Immature natural killer cell (primary cell): Measurements from ENCODE around the gene FBLN1. TPM values are rescaled to one million over a fixed set of nuclear protein-coding genes. Genes with fewer than 3 reads are reported as not detected.

ENCODE experiments used
- DNase-seq, 3 donors: peaks; one replicate each; pipeline ENCODE4 v3.0.0; 2022; ENCODE audit warnings: mixed read lengths in 1 of 3
- H3K27ac Mint-ChIP-seq, 6 donors: one replicate each; pipeline ENCODE4 v1.8.0; 2020; ENCODE audit warnings: mixed read lengths in 6 of 6, mild to moderate bottlenecking in 5 of 6, inconsistent platforms in 4 of 6, moderate library complexity in 3 of 6
- H3K27me3 Mint-ChIP-seq, 3 donors: one replicate each; pipeline ENCODE4 v1.8.0; 2020 to 2021; ENCODE audit warnings: low read depth in 3 of 3, mild to moderate bottlenecking in 3 of 3, mixed read lengths in 3 of 3, moderate library complexity in 3 of 3, inconsistent platforms in 1 of 3
- H3K36me3 Mint-ChIP-seq, 3 donors: one replicate each; pipeline ENCODE4 v1.8.0; 2020; ENCODE audit warnings: mixed read lengths in 3 of 3, inconsistent platforms in 2 of 3, mild to moderate bottlenecking in 2 of 3
- H3K4me1 Mint-ChIP-seq, 2 donors: one replicate each; pipeline ENCODE4 v1.8.0; 2020; ENCODE audit warnings: inconsistent platforms in 2 of 2, mild to moderate bottlenecking in 2 of 2, mixed read lengths in 2 of 2, moderate library complexity in 1 of 2
- H3K4me3 Mint-ChIP-seq, 5 donors: one replicate each; pipeline ENCODE4 v1.8.0; 2020; ENCODE audit warnings: mild to moderate bottlenecking in 5 of 5, mixed read lengths in 5 of 5, inconsistent platforms in 3 of 5, moderate library complexity in 3 of 5
- H3K9me3 Mint-ChIP-seq, 6 donors: one replicate each; pipeline ENCODE4 v1.8.0; 2020; ENCODE audit warnings: mild to moderate bottlenecking in 6 of 6, mixed read lengths in 6 of 6, inconsistent platforms in 4 of 6, moderate library complexity in 3 of 6
- polyA plus RNA-seq, 3 donors: library from polyadenylated mRNA; unstranded; fragments of 300-500 nt; fragmentation: Illumina TruSeq; gene quantifications; one replicate each; pipeline ENCODE4 v1.2.3, GENCODE V29; 2021

FBLN1 gene
- polyA plus RNA-seq, 3 donors from 2014 or later, result not detected

DNA sequence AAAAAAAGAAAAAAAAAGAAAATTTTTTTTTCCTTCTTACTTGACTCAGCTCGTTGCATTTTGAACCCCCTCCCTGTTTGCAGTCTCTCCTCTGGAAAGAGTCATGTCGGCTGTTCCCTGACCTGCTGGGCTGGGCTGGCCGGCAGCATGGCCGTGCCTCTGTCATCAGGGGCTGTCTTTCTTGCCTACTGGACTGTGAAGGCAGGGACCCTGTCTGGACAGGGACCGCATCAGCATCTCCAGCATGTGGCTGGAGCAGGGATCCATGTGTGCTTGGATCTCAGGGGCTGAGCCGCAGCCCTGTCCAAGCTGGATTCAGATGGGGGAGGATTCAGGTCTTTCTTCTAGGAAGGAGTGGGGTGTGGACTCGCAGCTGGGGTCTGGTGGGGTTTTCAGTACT, 15.5 kb downstream of the FBLN1 start:
- H3K27ac Mint-ChIP-seq, result no peak overlapping the region

DNA sequence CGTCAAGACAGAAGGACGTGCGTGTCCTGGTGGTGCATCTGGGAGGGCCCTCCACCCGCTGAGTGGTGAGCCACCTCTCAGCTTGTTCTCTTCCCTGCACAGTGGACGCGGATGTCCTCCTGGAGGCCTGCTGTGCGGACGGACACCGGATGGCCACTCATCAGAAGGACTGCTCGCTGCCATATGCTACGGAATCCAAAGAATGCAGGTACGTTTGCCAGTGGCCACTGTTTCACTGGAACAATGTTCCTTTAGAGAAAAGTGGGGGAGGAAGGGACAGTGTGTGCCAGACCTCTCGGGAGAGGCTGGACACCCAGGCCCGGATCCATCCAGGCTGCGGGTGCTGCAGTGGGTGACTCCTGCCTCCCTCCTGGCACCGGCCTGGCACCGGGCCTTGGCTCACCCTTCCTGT, 15.9 kb downstream of the FBLN1 start:
- Mint-ChIP-seq H3K4me1 (no peaks in the 10 kb centered on the region), H3K9me3 (peaks cover 0 to 2% (median 0%) of the 10 kb centered on the region in 6 donors), H3K27ac (no peak overlapping the region), H3K4me3 (no peak overlapping the region), H3K36me3 (no peaks in the 10 kb centered on the region), H3K27me3 (peaks cover 3 to 9% (median 5%) of the 10 kb centered on the region in 3 donors)
- DNase-seq, result no peak

More for the DNA sequence above, 15.5 kb downstream of the FBLN1 start:
- no peak overlapping the region for H3K4me3 Mint-ChIP-seq
- no peaks in the 10 kb centered on the region for H3K36me3 Mint-ChIP-seq
- H3K4me1 Mint-ChIP-seq, result no peaks in the 10 kb centered on the region
- peaks cover 0 to 2% (median 0%) of the 10 kb centered on the region in 6 donors for H3K9me3 Mint-ChIP-seq
- H3K27me3 Mint-ChIP-seq, result peaks cover 3 to 12% (median 5%) of the 10 kb centered on the region in 3 donors
- no peak for DNase-seq

DNA sequence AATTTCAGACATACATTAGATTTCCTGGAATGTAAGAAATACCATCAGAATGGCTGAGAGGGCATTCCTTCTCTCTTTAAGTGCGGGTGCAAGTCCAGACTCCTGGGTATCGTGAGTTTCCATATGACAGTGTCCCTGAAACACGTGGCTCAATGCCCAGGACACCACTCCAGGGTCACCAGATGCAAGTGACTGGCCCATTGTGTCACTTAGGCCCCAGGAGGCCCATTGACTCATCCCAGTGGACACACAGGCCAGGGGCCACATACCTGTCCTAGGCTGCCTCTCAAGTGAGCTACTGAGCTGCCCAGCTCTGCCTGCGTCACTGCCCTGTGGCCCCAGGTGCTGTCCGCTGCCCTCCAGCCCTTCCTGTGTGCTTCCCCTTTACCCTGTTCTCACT, 18.5 kb downstream of the FBLN1 start:
- Mint-ChIP-seq H3K27ac (no peak overlapping the region), H3K4me1 (no peaks in the 10 kb centered on the region), H3K9me3 (no peaks in the 10 kb centered on the region), H3K27me3 (peaks cover 0 to 6% (median 2%) of the 10 kb centered on the region in 3 donors), H3K4me3 (no peak overlapping the region), H3K36me3 (no peaks in the 10 kb centered on the region)
- DNase-seq, result no peak

DNA sequence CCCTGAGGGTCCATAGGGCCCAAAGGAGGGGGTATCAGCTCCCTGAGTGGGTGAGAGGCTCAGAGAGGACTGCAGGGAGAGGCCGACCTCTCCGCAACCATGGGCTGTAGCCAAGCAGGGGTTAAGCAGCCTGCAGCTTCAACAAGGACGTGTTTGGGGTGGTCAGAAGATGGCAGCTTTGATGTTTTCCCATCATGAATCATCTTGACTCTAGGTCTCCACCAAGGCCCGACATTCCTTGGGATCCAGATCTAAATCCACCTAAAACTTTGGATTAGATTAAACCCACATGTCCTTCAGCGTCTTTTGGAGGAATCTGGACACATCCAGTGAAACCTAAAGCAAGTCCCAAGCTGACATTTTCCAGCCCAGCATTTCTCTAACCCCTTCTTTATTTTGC, 19.8 kb downstream of the FBLN1 start:
- Mint-ChIP-seq H3K36me3 (no peaks in the 10 kb centered on the region), H3K4me1 (no peaks in the 10 kb centered on the region), H3K27me3 (peaks cover 0 to 4% (median 2%) of the 10 kb centered on the region in 3 donors), H3K27ac (no peak overlapping the region), H3K4me3 (no peak overlapping the region), H3K9me3 (no peaks in the 10 kb centered on the region)
- DNase-seq, result no peak

DNA sequence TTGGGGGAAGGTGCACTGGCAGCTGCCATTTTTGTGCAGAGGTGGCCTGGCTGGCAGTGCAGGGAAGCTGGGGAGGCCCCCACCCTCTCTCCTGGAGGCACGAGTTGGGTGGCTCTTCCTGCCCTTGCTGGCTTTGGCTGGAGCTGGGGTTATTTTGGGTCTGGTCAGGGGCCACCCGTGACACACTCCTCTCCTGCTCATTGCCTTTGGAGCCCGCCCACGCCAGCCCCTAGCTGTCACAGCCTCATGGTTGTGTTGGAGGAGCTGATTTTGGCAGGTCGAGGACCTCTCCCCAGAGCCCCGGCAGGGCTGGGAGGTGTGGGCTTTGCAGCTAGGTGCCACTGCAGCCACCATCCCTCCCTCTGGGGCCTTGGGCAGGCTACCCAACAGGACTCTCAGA, 21.5 kb downstream of the FBLN1 start:
- no peak overlapping the region for H3K27ac Mint-ChIP-seq
- no peak overlapping the region for H3K4me3 Mint-ChIP-seq
- no peak for DNase-seq
- H3K36me3 Mint-ChIP-seq, result no peaks in the 10 kb centered on the region
- peaks cover 0 to 7% (median 4%) of the 10 kb centered on the region in 3 donors for H3K27me3 Mint-ChIP-seq
- H3K4me1 Mint-ChIP-seq, result no peaks in the 10 kb centered on the region
- no peaks in the 10 kb centered on the region for H3K9me3 Mint-ChIP-seq

DNA sequence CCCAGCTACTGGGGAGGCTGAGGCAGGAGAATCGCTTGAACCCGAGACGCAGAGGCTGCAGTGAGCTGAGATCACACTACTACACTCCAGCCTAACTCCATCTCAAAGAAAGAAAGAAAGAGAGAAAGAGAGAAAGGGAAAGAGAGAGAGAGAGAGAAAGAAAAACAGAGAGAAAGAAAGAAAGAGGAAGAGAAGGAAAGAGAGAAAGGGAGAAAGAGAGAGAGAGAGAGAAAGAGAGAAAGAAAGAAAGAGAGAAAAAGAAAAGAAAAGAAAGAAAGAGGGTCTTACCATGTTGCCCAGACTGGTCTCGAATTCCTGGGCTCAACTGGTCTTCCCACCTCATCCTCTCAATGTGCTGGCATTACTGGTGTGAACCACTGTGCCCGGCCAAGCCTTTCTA, 22.3 kb downstream of the FBLN1 start:
- no peaks in the 10 kb centered on the region for H3K9me3 Mint-ChIP-seq
- no peaks in the 10 kb centered on the region for H3K4me1 Mint-ChIP-seq
- DNase-seq, result no peak
- peaks cover 0 to 7% (median 4%) of the 10 kb centered on the region in 3 donors for H3K27me3 Mint-ChIP-seq
- no peaks in the 10 kb centered on the region for H3K36me3 Mint-ChIP-seq
- H3K27ac Mint-ChIP-seq, result no peak overlapping the region
- H3K4me3 Mint-ChIP-seq, result no peak overlapping the region

DNA sequence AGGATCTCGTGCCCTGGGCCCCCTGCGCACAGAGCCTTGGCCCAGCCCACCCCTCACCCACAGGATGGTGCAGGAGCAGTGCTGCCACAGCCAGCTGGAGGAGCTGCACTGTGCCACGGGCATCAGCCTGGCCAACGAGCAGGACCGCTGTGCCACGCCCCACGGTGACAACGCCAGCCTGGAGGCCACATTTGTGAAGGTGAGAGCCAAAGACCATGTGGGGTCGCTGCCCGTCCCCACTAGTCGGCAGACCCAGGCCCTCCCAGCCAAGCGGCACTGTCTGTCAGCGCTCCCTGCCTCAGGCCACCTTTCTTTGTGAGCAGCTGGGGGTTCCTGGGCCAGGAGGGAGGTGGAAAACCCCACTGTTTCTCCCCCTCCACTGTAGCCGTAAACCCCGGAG, 22.8 kb downstream of the FBLN1 start:
- Mint-ChIP-seq H3K9me3 (no peaks in the 10 kb centered on the region), H3K4me1 (no peaks in the 10 kb centered on the region), H3K27ac (no peak overlapping the region), H3K27me3 (peaks cover 1 to 6% (median 4%) of the 10 kb centered on the region in 3 donors), H3K36me3 (no peaks in the 10 kb centered on the region), H3K4me3 (no peak overlapping the region)
- DNase-seq, result no peak

DNA sequence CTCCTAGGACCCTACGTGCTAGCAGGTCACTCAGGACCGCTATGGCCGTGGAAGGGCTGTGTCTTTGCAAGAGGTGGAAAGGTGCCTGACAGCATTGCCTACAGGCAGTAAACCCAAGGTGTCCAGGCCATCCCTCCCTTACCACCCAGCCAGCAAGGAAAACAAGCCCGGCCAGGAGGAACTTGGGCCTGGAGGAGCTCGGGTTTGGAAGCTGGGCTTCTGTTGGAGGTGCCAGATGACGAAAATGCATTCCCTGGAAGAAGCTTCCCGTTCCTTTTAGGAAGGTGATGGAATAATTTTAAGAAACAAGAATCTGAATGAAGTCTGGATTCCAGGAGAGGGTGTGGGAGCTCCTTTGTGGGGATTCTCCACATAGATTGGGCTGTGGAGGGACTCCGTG, 23.6 kb downstream of the FBLN1 start:
- Mint-ChIP-seq H3K36me3 (no peaks in the 10 kb centered on the region), H3K27me3 (peaks cover 1 to 6% (median 4%) of the 10 kb centered on the region in 3 donors), H3K4me3 (no peak overlapping the region), H3K27ac (no peak overlapping the region), H3K4me1 (no peaks in the 10 kb centered on the region), H3K9me3 (no peaks in the 10 kb centered on the region)
- no peak for DNase-seq

DNA sequence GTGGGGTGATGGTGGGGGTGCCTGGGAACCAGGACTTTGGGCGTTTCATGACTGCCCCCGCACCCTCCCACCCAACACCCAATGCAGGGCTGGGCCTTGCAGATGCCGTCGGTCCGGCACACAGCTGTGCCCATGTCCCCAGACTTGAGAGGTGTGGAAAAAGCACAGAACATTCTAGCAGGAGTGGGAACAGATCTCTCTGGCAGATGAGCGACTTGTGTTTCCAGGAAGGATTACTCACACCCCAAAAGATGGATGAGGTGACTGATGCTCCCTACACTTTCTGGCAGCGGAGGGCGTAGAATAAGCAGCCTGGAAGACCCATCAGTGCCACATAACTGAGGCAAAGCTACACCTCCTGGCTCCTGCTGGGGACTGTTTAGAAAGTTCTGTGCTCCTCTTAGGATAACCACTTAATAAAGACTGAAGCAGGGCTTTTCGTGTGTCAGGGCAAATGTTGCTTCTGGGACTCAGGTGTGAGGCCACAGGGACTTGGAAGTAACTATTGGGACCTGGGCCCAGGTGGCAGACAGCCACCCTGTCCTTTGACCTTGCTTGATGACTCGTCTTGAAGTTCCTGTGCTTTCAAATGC, 24.2 kb downstream of the FBLN1 start:
- DNase-seq, result no peak
- peaks cover 1 to 6% (median 4%) of the 10 kb centered on the region in 3 donors for H3K27me3 Mint-ChIP-seq

DNA sequence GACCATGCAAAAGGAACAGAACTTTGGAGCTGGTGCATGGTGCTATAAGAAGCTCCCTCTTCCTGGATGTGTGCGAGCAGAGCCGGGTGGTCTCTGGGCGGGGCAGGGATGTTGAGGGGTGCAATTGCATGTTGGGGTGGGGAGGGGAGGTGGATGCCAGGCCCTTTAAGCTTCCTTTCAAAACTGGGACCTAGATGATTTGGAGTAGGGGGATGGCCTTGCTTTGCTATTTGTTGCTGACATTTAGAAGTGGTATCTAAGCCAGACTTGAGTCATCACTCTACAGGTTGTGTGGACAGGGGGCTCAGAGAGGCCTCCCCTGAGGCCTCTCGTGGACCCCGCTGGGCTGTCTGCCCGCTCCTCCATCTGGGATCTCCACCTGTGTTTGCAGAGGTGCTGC, 24.8 kb downstream of the FBLN1 start:
- no peak for DNase-seq
- Mint-ChIP-seq H3K27ac (no peak overlapping the region), H3K4me3 (no peak overlapping the region)

More for the DNA sequence above, 24.2 kb downstream of the FBLN1 start:
- H3K4me1 Mint-ChIP-seq, result no peaks in the 10 kb centered on the region
- H3K36me3 Mint-ChIP-seq, result no peaks in the 10 kb centered on the region
- no peak overlapping the region for H3K27ac Mint-ChIP-seq
- H3K4me3 Mint-ChIP-seq, result no peak overlapping the region
- H3K9me3 Mint-ChIP-seq, result no peaks in the 10 kb centered on the region

DNA sequence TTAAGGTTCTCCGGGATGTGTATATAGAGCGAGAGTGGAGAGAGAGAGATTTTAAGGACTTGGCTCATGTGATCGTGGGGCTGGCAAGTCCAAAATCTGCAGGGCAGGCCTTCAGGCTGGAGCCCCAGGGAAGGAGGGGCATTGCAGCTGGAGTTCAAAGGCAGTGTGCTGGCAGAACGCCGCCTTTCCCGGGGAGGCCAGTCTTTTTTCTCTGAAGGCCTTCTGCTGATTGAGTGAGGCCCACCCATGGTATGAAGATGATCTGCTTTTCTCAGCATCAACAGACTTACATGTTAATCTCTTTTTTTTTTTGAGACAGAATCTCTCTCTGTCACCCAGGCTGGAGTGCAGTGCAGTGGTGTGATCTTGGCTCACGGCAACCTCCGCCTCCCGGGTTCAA, 25.4 kb downstream of the FBLN1 start:
- Mint-ChIP-seq H3K27ac (no peak overlapping the region), H3K4me1 (no peaks in the 10 kb centered on the region), H3K4me3 (no peak overlapping the region), H3K9me3 (no peaks in the 10 kb centered on the region), H3K27me3 (peaks cover 1 to 4% (median 3%) of the 10 kb centered on the region in 3 donors), H3K36me3 (no peaks in the 10 kb centered on the region)
- DNase-seq, result no peak

More for the DNA sequence above, 24.8 kb downstream of the FBLN1 start:
- peaks cover 1 to 6% (median 4%) of the 10 kb centered on the region in 3 donors for H3K27me3 Mint-ChIP-seq
- no peaks in the 10 kb centered on the region for H3K4me1 Mint-ChIP-seq
- no peaks in the 10 kb centered on the region for H3K36me3 Mint-ChIP-seq
- no peaks in the 10 kb centered on the region for H3K9me3 Mint-ChIP-seq

DNA sequence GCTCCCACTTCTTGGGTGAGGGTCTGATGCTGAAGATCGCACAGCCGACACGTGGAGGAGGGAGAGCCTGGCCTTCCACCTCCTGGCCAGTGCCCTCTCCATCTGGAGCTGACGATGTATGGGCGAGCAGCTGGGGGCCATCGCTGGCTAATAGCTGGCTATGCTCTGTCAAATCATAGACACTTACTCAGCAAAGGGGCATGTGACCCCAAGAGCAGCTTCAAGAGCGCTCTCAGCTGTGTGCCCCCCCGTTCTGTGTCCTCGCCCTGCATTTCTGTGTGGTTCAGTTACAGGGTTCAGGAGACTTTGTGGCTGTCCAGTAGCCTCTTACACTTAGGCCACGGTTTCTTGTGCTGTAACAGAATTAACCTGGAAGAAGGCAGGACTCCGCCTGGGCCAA, 26.4 kb downstream of the FBLN1 start:
- Mint-ChIP-seq H3K27ac (no peak overlapping the region), H3K9me3 (no peaks in the 10 kb centered on the region), H3K4me1 (no peaks in the 10 kb centered on the region), H3K4me3 (no peak overlapping the region), H3K36me3 (no peaks in the 10 kb centered on the region), H3K27me3 (peaks cover 1 to 4% (median 3%) of the 10 kb centered on the region in 3 donors)
- DNase-seq, result no peak

DNA sequence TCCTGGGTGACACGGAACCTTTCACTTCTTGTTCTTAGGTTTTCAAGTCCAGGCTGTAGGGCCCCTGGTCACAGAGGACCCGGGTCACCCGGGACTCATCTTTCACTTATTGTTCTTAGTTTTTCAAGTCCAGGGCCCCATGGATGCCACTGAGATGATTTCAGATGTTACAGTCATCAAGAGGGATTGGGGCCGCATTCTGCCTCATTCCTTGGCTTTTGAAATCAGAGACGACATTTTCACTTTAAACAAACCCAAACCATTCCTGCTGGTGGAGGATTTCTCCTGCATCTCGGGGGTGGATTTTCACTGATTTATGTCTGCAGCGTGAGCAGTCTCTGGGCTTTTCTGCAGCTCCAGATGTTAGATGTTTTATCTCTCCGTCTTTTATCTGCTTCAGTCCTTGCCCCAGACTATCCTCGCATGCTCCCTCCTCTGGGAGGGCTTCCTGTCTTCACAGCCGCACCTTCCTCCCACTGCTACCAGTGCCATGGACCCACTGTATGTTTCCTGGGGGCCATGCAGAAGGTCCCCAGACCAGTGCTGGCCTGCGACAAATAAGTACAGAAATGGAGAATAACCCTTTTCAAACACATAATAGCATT, 27.4 kb downstream of the FBLN1 start:
- DNase-seq, result no peak
- Mint-ChIP-seq H3K9me3 (no peaks in the 10 kb centered on the region), H3K27me3 (peaks cover 2 to 3% (median 3%) of the 10 kb centered on the region in 3 donors), H3K36me3 (no peaks in the 10 kb centered on the region), H3K27ac (peak overlapping the region in 1 of 6 donors; percentile 18), H3K4me1 (no peaks in the 10 kb centered on the region), H3K4me3 (no peak overlapping the region)

DNA sequence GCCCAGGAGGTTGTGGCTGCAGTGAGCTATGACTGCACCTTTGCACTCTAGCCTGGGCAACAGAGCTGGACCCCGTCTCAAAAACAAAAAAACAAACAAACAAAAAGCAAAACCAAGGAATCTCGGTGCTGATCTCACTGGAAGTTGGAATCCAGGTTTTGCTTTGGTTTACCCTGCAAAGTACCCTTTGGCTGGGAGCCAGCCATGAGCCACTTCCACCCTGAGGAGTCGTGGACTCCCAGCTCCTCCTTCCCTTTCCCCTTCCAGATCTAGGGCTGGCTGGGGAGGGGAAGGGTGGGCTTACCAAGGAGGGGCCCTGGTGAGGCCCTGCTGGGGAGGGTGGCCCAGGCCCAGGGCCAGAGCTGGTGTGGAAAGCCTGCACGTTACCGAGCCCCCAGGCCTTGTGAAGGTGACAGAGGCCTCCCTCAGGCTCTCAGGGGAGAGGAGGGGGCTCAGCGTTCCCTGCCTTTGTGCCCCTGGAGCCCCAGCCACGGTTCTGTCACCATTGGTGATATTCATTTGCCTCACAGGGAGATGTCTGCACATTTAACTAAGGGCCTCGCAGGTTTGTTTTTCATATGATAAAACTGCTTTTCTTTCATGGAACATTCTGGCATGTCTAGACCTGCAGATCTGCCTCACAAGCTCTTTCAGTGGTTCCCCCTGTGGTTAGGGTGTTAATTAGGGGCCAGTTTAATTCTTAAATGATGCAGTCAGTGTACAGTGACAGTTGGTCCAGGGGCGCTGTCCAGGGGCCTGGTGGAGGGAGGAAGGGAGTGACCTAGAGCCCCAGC, 29.0 kb downstream of the FBLN1 start:
- H3K4me3 Mint-ChIP-seq, result no peak overlapping the region
- H3K4me1 Mint-ChIP-seq, result no peaks in the 10 kb centered on the region
- DNase-seq, result no peak

More for the DNA sequence above, 29.0 kb downstream of the FBLN1 start:
- Mint-ChIP-seq H3K9me3 (no peaks in the 10 kb centered on the region), H3K27me3 (peaks cover 2 to 3% (median 3%) of the 10 kb centered on the region in 3 donors), H3K36me3 (no peaks in the 10 kb centered on the region), H3K27ac (peak overlapping the region in 1 of 6 donors; percentile 17)
